ENCODE data around the gene NGFR.

Gene NGFR

GRCh38 chr17:49471089-49471683 lies 23.9 kb upstream of the NGFR start:
- H2AFZ ChIP-seq (ENCODE audit: low read depth), result no peak overlapping the region
- no peak overlapping the region for H3K9ac ChIP-seq
- TF ChIP-seq CTCF (conservative IDR thresholded peaks at IDR 0.05; ENCODE audit: low read depth, low read length), result no peak
- no peak overlapping the region for H3K27ac ChIP-seq
- no peaks in the 10 kb centered on the region for H4K20me1 ChIP-seq (ENCODE audit: insufficient read depth)
- H3K36me3 ChIP-seq (ENCODE audit: insufficient read depth), result no peaks in the 10 kb centered on the region
- H3K4me1 ChIP-seq (ENCODE audit: low read depth, poor library complexity, severe bottlenecking), result no peaks in the 10 kb centered on the region
- H3K4me3 ChIP-seq (IDR thresholded peaks at IDR 0.05; ENCODE audit: insufficient read depth, low read depth, low read length), result no peak overlapping the region
- peaks cover 81% of the 10 kb centered on the region for H3K27me3 ChIP-seq (ENCODE audit: insufficient read depth, low read depth)
- no peak overlapping the region for H3K4me2 ChIP-seq
- H3K79me2 ChIP-seq (ENCODE audit: insufficient read depth, low read depth), result no peaks in the 10 kb centered on the region

GRCh38 chr17:49471769-49472168 lies 23.3 kb upstream of the NGFR start:
- Histone ChIP-seq H3K79me2 (ENCODE audit: insufficient read depth, low read depth) (no peaks in the 10 kb centered on the region), H3K27me3 (ENCODE audit: insufficient read depth, low read depth) (peaks cover 75% of the 10 kb centered on the region), H3K4me3 (IDR thresholded peaks at IDR 0.05; ENCODE audit: insufficient read depth, low read depth, low read length) (no peak overlapping the region), H2AFZ (ENCODE audit: low read depth) (no peak overlapping the region), H3K36me3 (ENCODE audit: insufficient read depth) (no peaks in the 10 kb centered on the region), H4K20me1 (ENCODE audit: insufficient read depth) (no peaks in the 10 kb centered on the region), H3K4me1 (ENCODE audit: low read depth, poor library complexity, severe bottlenecking) (no peaks in the 10 kb centered on the region), H3K9ac (no peak overlapping the region), H3K27ac (no peak overlapping the region), H3K4me2 (no peak overlapping the region)
- no peak for TF ChIP-seq CTCF (conservative IDR thresholded peaks at IDR 0.05; ENCODE audit: low read depth, low read length)

- Histone ChIP-seq H3K27me3 (ENCODE audit: insufficient read depth, low read depth) (peaks cover 72% of the 10 kb centered on the region), H3K27ac (no peak overlapping the region), H4K20me1 (ENCODE audit: insufficient read depth) (no peaks in the 10 kb centered on the region), H3K4me2 (no peak overlapping the region), H3K4me1 (ENCODE audit: low read depth, poor library complexity, severe bottlenecking) (no peaks in the 10 kb centered on the region), H3K9ac (no peak overlapping the region), H3K79me2 (ENCODE audit: insufficient read depth, low read depth) (no peaks in the 10 kb centered on the region), H3K36me3 (ENCODE audit: insufficient read depth) (no peaks in the 10 kb centered on the region), H3K4me3 (IDR thresholded peaks at IDR 0.05; ENCODE audit: insufficient read depth, low read depth, low read length) (no peak overlapping the region), H2AFZ (ENCODE audit: low read depth) (no peak overlapping the region)
- TF ChIP-seq CTCF (conservative IDR thresholded peaks at IDR 0.05; ENCODE audit: low read depth, low read length), result no peak
Measured at GRCh38 chr17:49472527-49472926, 22.6 kb upstream of the NGFR start.

- Histone ChIP-seq H3K27me3 (ENCODE audit: insufficient read depth, low read depth) (peaks cover 71% of the 10 kb centered on the region), H3K4me3 (IDR thresholded peaks at IDR 0.05; ENCODE audit: insufficient read depth, low read depth, low read length) (no peak overlapping the region), H3K79me2 (ENCODE audit: insufficient read depth, low read depth) (no peaks in the 10 kb centered on the region), H4K20me1 (ENCODE audit: insufficient read depth) (no peaks in the 10 kb centered on the region), H3K9ac (no peak overlapping the region), H3K4me1 (ENCODE audit: low read depth, poor library complexity, severe bottlenecking) (no peaks in the 10 kb centered on the region), H2AFZ (ENCODE audit: low read depth) (no peak overlapping the region), H3K4me2 (no peak overlapping the region), H3K27ac (no peak overlapping the region), H3K36me3 (ENCODE audit: insufficient read depth) (no peaks in the 10 kb centered on the region)
- no peak for TF ChIP-seq CTCF (conservative IDR thresholded peaks at IDR 0.05; ENCODE audit: low read depth, low read length)
Measured at GRCh38 chr17:49473900-49474751, 21.0 kb upstream of the NGFR start.

Data from KMS-11 (cell line).